ENCODE results near the gene NMRK2. TPM values are rescaled to one million over a fixed set of nuclear protein-coding genes. Genes with fewer than 3 reads are reported as not detected.

NMRK2 gene
- total and polyA plus RNA-seq, 4 donors, result 0.07 TPM; not detected in 3

DNA sequence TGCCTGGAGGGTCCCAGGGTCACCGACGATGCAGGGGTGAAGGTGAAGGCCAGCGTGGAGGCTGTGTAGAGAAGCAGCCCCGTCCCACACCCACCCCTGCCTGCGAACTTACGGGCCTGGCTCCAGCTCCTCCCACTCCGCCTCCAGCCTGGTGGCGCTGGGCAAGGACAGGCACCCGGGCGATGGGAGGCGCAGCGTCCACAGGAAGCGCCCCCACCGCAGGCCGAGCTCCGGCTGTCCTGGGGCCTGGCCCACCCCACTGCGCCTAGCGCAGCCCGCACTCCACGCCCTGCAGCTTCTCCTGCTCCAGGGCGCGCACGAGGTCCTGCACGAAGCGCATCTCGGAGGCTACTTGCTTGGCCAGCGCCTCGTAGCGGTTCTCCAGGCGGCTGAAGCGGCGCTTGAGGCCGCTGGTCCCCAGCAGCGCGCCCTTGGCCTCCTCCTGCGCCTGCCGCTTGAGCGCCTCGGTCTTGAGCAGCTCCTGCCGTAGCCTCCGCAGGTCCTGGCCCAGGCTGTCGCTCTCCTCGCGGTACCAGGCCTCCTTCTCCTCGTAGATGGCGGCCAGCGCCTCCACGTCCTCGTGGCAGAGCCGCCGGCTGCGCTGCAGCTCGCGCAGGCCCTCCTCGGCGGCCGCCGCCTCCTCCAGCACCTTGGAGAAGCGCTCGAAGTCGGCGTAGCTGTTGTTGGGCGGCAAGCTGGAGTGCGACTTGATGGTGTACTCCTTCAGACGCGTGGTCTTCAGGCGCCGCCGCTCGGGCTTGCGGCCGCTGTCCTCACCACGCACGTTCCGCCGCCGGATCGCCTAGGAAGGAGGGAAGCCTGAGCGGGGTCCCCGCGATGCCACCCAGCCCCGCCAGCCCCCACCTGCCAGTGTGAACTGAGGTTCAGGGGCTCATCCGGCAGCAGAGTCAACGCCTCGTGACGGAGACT is 26.2 kb downstream of the NMRK2 start:
- no peak for TF ChIP-seq TAF1 (conservative IDR thresholded peaks at IDR 0.05)
- TF ChIP-seq, protein P1, sequence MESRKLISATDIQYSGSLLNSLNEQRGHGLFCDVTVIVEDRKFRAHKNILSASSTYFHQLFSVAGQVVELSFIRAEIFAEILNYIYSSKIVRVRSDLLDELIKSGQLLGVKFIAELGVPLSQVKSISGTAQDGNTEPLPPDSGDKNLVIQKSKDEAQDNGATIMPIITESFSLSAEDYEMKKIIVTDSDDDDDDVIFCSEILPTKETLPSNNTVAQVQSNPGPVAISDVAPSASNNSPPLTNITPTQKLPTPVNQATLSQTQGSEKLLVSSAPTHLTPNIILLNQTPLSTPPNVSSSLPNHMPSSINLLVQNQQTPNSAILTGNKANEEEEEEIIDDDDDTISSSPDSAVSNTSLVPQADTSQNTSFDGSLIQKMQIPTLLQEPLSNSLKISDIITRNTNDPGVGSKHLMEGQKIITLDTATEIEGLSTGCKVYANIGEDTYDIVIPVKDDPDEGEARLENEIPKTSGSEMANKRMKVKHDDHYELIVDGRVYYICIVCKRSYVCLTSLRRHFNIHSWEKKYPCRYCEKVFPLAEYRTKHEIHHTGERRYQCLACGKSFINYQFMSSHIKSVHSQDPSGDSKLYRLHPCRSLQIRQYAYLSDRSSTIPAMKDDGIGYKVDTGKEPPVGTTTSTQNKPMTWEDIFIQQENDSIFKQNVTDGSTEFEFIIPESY (IDR thresholded peaks at IDR 0.05), result no peak
- TF ChIP-seq GABPA (IDR thresholded peaks at IDR 0.05 in 1 of 2, conservative IDR thresholded peaks at IDR 0.05 in 1 of 2), result no peak
- no peak for TF ChIP-seq HNF4A (conservative IDR thresholded peaks at IDR 0.05)
- TF ChIP-seq, protein P2, sequence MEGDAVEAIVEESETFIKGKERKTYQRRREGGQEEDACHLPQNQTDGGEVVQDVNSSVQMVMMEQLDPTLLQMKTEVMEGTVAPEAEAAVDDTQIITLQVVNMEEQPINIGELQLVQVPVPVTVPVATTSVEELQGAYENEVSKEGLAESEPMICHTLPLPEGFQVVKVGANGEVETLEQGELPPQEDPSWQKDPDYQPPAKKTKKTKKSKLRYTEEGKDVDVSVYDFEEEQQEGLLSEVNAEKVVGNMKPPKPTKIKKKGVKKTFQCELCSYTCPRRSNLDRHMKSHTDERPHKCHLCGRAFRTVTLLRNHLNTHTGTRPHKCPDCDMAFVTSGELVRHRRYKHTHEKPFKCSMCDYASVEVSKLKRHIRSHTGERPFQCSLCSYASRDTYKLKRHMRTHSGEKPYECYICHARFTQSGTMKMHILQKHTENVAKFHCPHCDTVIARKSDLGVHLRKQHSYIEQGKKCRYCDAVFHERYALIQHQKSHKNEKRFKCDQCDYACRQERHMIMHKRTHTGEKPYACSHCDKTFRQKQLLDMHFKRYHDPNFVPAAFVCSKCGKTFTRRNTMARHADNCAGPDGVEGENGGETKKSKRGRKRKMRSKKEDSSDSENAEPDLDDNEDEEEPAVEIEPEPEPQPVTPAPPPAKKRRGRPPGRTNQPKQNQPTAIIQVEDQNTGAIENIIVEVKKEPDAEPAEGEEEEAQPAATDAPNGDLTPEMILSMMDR (IDR thresholded peaks at IDR 0.05; ENCODE audit: low read depth, low read length, missing input control), result no peak
- no peak for TF ChIP-seq RAD21 (IDR thresholded peaks at IDR 0.05)
- no peak for TF ChIP-seq YY1 (IDR thresholded peaks at IDR 0.05)
- TF ChIP-seq, protein P3, sequence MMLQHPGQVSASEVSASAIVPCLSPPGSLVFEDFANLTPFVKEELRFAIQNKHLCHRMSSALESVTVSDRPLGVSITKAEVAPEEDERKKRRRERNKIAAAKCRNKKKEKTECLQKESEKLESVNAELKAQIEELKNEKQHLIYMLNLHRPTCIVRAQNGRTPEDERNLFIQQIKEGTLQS (IDR thresholded peaks at IDR 0.05), result no peak
- TF ChIP-seq, protein P4, sequence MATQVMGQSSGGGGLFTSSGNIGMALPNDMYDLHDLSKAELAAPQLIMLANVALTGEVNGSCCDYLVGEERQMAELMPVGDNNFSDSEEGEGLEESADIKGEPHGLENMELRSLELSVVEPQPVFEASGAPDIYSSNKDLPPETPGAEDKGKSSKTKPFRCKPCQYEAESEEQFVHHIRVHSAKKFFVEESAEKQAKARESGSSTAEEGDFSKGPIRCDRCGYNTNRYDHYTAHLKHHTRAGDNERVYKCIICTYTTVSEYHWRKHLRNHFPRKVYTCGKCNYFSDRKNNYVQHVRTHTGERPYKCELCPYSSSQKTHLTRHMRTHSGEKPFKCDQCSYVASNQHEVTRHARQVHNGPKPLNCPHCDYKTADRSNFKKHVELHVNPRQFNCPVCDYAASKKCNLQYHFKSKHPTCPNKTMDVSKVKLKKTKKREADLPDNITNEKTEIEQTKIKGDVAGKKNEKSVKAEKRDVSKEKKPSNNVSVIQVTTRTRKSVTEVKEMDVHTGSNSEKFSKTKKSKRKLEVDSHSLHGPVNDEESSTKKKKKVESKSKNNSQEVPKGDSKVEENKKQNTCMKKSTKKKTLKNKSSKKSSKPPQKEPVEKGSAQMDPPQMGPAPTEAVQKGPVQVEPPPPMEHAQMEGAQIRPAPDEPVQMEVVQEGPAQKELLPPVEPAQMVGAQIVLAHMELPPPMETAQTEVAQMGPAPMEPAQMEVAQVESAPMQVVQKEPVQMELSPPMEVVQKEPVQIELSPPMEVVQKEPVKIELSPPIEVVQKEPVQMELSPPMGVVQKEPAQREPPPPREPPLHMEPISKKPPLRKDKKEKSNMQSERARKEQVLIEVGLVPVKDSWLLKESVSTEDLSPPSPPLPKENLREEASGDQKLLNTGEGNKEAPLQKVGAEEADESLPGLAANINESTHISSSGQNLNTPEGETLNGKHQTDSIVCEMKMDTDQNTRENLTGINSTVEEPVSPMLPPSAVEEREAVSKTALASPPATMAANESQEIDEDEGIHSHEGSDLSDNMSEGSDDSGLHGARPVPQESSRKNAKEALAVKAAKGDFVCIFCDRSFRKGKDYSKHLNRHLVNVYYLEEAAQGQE (IDR thresholded peaks at IDR 0.05), result no peak
- TF ChIP-seq, protein P5, sequence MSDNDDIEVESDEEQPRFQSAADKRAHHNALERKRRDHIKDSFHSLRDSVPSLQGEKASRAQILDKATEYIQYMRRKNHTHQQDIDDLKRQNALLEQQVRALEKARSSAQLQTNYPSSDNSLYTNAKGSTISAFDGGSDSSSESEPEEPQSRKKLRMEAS (IDR thresholded peaks at IDR 0.05), result no peak
- no peak for TF ChIP-seq FOXA1 (IDR thresholded peaks at IDR 0.05)
- no peak for TF ChIP-seq RXRA (IDR thresholded peaks at IDR 0.05)
- TF ChIP-seq NR2F2 (IDR thresholded peaks at IDR 0.05), result no peak
- no peak for TF ChIP-seq EGR1 (IDR thresholded peaks at IDR 0.05; ENCODE audit: low read depth in 2 of 2)
- no peak for TF ChIP-seq SP1 (IDR thresholded peaks at IDR 0.05)
- Histone ChIP-seq H3K27me3 (ENCODE audit: control insufficient read depth in 4 of 4, insufficient read depth in 4 of 4, low read length in 3 of 4) (no peaks in the 10 kb centered on the region), H3K27ac (ENCODE audit: low read depth in 1 of 2, low read length in 2 of 2) (no peak overlapping the region), H3K4me1 (ENCODE audit: control insufficient read depth in 4 of 4, insufficient read depth in 4 of 4, low read length in 3 of 4) (no peaks in the 10 kb centered on the region), H3K4me3 (ENCODE audit: low read depth in 1 of 3, low read length in 3 of 3) (no peak overlapping the region), H3K9ac (ENCODE audit: low read depth in 1 of 2, low read length in 2 of 2) (no peak overlapping the region), H3K9me3 (ENCODE audit: control insufficient read depth in 4 of 4, low read length in 3 of 4) (no peaks in the 10 kb centered on the region), H3K36me3 (ENCODE audit: control insufficient read depth in 4 of 4, insufficient read depth in 3 of 4, low read depth in 1 of 4, low read length in 3 of 4) (peaks cover 6 to 58% (median 39%) of the 10 kb centered on the region in 4 donors)
- 98% methylated on average over 86 of the region's 86 CpGs for WGBS
- no peak for DNase-seq (ENCODE audit: low spot score)

All from liver (tissue), 9 donors.